ENCODE results near the gene AHI1.

- TF ChIP-seq POLR2A (IDR thresholded peaks at IDR 0.05; ENCODE audit: low read length), result no peak
- no peak for TF ChIP-seq GATA1 (IDR thresholded peaks at IDR 0.05; ENCODE audit: low read depth, low read length)
Observed at GRCh38 chr6:135439549-135439948, 58.0 kb downstream of the AHI1 start.
